Psoas muscle (tissue), 8 donors: ENCODE results near the gene DIDO1. TPM values are rescaled to one million over a fixed set of nuclear protein-coding genes. Genes with fewer than 3 reads are reported as not detected.
A peak's percentile ranks its signal among the peaks of the same experiment; 100 is the strongest.

Source experiments
- ATAC-seq, 4 donors: fragments of 200-7000 bp; cut with Tn5 transposase; one replicate each; pipeline ENCODE4 v1.9.1; 2020; ENCODE audit warnings: moderate library complexity in 3 of 4, mild to moderate bottlenecking in 2 of 4
- DNase-seq, 2 donors: peaks; one replicate each; pipeline ENCODE4 v3.0.0-alpha.2; 2020
- H3K27ac ChIP-seq: fragments of 200-600 bp; one replicate; pipeline ENCODE4 v1.8.0; 2022
- H3K27me3 ChIP-seq, 3 donors: fragments of 200-600 bp in 1 of 3; one replicate each; pipeline versions ENCODE4 v1.6.1 to v1.8.0; 2013 to 2022; ENCODE audit warnings: low read length in 2 of 3, mild to moderate bottlenecking in 2 of 3, moderate library complexity in 1 of 3; ENCODE audit not compliant: insufficient read depth in 3 of 3
- H3K36me3 ChIP-seq, 2 donors: fragments of 200-600 bp in 1 of 2; one replicate each; pipeline versions ENCODE4 v1.6.1 to v1.8.0; 2013 to 2022; ENCODE audit warnings: low read depth in 1 of 2, mild to moderate bottlenecking in 1 of 2, moderate library complexity in 1 of 2; ENCODE audit not compliant: insufficient read depth in 1 of 2
- H3K4me1 ChIP-seq: fragments of 200-600 bp; one replicate; pipeline ENCODE4 v1.8.0; 2022
- H3K4me3 ChIP-seq: fragments of 200-600 bp; one replicate; pipeline ENCODE4 v1.8.0; 2022; ENCODE audit warnings: mild to moderate bottlenecking
- H3K9me3 ChIP-seq: fragments of 200-600 bp; one replicate; pipeline ENCODE4 v1.8.0; 2022
- WGBS, 3 donors: extraction: QIAGEN DNeasy Blood & Tissue Kit; methylation state at CpG; one replicate each; pipeline versions ENCODE4 v1.1.6 to v1.1.7; 2013; 5-methylcytosine and 5-hydroxymethylcytosine counted together
- intact Hi-C, 2 donors: fragments of 100-400 bp; cut with DNase I; formaldehyde crosslinking; loops; one replicate each; pipeline versions ENCODE4 v1.11.0 to v1.14.2; 2022
- polyA plus RNA-seq, 3 donors: library from polyadenylated mRNA; stranded (reverse); fragments of 200-250 nt; gene quantifications; one replicate each; pipeline ENCODE4 v1.2.3, GENCODE V29; 2013
- total RNA-seq, 4 donors: library from RNA; stranded (reverse); fragmentation: NEBNext Ultra II Directional in 2 of 4; extraction: Animal tissue kit (Norgen Biotek cat#: 25700) in 2 of 4; gene quantifications; one replicate each; pipeline versions ENCODE4 v1.2.1 to v1.2.4, GENCODE V29; 2021 to 2023
- TF ChIP-seq, protein P1 (sequence below): fragments of 200-600 bp; IDR thresholded peaks from one replicate; pipeline ENCODE4 v1.8.0; 2022; ENCODE audit warnings: antibody characterized with exemption
- donor health status: healthy with polysubstance abuse.
- donor health status: DM: no; HTN: no; CAD: no; lungs with moderate emphysema.
- donor health status: Bipolar disorder and iron deficiency.
- donor health status: healthy.
- donor health status: DM: yes; HTN: yes; CAD: no.
- donor health status: DM: no; HTN: no; CAD: no.
- donor health status: DM: no; HTN: no; CAD: no.
- donor health status: DM: yes; HTN: yes; CAD: no.

DIDO1 gene
- total and polyA plus RNA-seq, 7 donors = 10.0 to 32.4 (median 23.9) TPM

DNA sequence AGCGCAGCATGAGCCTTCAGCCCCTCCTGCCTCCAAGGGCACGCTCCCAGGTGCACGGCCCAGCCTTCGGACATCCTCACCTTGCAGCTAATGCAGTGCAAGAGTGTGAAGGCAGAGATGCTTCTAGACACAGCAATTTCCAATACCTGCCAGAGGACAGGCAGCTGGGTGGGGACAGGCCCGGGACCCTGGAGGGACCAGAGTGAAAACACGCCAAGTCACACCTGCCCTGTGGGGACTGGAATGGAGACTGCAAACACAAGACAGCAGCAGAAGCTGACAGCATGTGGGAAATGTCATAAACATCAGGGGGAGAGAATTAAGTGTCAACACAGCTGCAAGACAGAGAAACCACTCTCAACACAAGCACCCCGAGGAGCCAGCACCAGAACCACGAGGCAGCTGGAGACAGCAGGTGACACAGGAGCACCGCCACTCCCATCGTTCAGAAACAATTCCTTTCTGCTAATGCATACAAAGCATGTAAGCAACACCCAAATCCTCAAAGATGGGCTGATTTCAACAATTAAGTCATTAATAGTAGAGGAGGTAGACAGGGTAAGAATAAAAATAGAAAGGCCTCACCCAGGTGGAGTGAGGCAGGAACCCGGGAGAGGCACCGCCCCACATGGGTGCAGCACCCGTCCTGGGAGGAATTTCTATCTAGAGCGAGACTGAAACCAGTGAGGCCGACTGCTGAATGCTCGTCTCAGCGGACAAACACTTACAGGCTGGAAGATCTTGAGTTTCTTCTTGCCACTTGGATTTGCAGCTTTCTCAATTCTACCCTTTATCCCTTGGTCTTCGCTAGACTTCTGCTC is 17.1 kb downstream of the DIDO1 start:
- H3K27ac ChIP-seq = no peak overlapping the region
- peaks cover 11% of the 10 kb centered on the region for H3K4me1 ChIP-seq
- DNase-seq (no peak), ATAC-seq (no peak)
- H3K36me3 ChIP-seq = peaks cover 14 to 99% of the 10 kb centered on the region in 2 donors
- no peak overlapping the region for H3K4me3 ChIP-seq
- TF ChIP-seq, protein P1, sequence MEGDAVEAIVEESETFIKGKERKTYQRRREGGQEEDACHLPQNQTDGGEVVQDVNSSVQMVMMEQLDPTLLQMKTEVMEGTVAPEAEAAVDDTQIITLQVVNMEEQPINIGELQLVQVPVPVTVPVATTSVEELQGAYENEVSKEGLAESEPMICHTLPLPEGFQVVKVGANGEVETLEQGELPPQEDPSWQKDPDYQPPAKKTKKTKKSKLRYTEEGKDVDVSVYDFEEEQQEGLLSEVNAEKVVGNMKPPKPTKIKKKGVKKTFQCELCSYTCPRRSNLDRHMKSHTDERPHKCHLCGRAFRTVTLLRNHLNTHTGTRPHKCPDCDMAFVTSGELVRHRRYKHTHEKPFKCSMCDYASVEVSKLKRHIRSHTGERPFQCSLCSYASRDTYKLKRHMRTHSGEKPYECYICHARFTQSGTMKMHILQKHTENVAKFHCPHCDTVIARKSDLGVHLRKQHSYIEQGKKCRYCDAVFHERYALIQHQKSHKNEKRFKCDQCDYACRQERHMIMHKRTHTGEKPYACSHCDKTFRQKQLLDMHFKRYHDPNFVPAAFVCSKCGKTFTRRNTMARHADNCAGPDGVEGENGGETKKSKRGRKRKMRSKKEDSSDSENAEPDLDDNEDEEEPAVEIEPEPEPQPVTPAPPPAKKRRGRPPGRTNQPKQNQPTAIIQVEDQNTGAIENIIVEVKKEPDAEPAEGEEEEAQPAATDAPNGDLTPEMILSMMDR = no peak
- WGBS, 3 donors = 78 to 83% (median 82%) methylated on average over 18 of the region's 18 CpGs
- intact Hi-C loops = no loop called here
- no peaks in the 10 kb centered on the region for H3K27me3 ChIP-seq
- no peaks in the 10 kb centered on the region for H3K9me3 ChIP-seq

DNA sequence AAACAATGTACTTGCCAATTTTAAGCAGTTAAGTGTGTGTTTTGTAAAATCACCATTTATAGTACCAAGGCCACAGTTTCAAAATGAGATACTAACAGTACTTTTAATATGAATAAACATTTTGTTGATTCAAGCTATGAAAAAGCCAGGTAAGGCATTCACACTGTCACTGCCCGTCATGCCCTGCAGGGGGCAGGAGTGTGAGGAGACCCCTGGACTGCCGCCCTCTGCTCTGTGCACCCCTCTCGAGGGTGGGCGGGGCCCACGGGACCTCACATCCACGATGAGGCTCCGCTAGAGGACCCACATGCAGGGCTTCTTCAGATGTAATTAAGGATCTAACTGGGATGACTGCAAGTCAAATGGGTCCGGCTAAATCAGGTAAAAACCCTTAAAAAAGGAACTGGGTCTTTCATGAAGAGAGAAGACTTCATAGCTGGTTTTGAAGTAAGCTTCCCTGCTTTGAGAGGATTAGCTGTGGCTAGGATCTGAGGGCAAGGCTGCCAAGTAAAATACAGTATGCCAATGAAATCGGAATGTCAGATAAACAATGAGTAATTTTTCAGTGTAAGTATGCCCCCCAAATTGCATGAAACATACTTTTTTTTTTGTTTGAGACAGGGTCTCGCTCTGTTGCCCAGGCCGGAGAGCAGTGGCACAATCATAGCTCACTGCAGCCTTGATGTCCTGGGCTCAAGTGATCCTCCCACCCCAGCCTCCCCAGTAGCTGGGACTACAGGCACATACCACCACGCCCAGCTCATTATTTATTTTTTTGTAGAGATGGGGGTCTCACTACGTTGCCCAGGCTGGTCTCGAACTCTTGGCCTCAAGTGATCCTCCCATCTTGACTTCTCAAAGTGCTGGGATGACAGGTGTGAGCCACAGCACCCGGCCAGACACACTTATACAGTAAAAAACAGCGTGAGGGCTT is 18.7 kb downstream of the DIDO1 start:
- H3K27ac ChIP-seq = no peak overlapping the region
- no peaks in the 10 kb centered on the region for H3K9me3 ChIP-seq
- intact Hi-C loops = no loop called here
- TF ChIP-seq, protein P1 = peak; percentile 31
- H3K4me3 ChIP-seq = no peak overlapping the region
- H3K4me1 ChIP-seq = peaks cover 4% of the 10 kb centered on the region
- WGBS, 3 donors = 69 to 74% (median 73%) methylated on average over 16 of the region's 16 CpGs
- H3K27me3 ChIP-seq = no peaks in the 10 kb centered on the region
- peaks cover 17 to 100% of the 10 kb centered on the region in 2 donors for H3K36me3 ChIP-seq
- ATAC-seq (peak in 2 of 4 donors; percentile 36 to 44), DNase-seq (no peak)

DNA sequence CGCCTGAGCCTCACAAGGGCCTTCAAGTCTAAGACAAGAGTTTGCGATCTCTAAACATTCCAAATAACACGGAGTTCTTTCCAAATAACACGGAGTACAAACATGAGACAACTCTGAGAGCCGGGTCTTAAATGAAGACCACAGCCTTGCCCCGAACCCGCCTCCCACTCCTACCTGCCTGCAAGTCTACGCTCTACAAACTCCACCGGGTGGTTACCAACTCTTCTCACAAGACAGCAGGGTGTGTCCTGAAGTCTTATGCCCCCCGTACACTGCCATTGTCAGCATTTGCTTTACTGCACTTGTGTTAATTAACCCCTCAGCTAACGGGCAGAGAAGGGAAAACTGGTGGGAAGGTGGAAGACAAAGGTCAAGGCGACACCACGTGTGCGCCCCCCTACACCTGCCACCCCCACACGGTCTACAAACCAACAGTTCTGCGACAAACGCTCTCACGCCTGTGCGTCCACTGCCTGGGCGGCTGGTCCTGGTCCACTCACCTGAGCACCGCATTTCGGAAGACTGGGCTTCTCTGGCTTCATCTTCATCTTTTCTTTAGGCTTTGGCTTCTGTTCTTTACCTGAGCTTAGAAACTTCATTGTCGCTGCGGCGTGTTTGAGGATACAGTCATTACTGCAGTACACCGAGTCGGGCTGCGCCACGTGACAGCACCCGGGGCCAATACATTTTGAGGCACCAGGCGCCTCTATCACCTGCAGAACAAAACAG is 19.5 kb downstream of the DIDO1 start:
- intact Hi-C loops = no loop called here
- peak in 3 of 4 donors; percentile 3 to 12 (median 9) for ATAC-seq
- no peaks in the 10 kb centered on the region for H3K27me3 ChIP-seq
- H3K4me1 ChIP-seq = peaks cover 4% of the 10 kb centered on the region
- peak overlapping the region; percentile 58 for H3K27ac ChIP-seq
- no peak for DNase-seq
- H3K4me3 ChIP-seq = no peak overlapping the region
- TF ChIP-seq, protein P1 = no peak
- 91% methylated on average over 31 of the region's 31 CpGs for WGBS, 3 donors
- H3K36me3 ChIP-seq = peaks cover 17 to 100% of the 10 kb centered on the region in 2 donors
- no peaks in the 10 kb centered on the region for H3K9me3 ChIP-seq

DNA sequence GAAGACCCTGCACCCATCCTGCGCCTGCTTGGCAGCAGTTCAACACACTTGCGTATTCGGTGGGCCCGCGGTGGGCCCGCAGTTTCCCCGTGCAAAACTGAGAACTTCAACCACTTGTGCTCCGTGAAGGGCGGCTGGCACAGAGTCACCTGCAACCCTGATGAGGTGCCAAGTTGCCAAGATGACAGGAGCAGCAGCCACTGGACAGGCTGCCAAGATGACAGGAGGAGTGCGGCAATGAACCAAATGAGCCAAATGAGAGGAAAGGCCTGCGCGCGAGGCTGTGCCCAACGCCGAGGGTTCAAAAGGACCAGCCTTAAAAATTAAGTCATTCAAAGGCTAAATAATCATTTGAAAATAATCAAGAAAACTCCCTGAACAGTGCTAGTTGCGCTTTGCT is 20.1 kb downstream of the DIDO1 start:
- intact Hi-C loops = no loop called here
- DNase-seq = peak; percentile 41 to 83

More for the DNA sequence above, 20.1 kb downstream of the DIDO1 start:
- ATAC-seq = peak; percentile 82 to 90 (median 88)
- TF ChIP-seq, protein P1 = no peak
- Histone ChIP-seq H3K27me3 (no peaks in the 10 kb centered on the region), H3K36me3 (peaks cover 15 to 99% of the 10 kb centered on the region in 2 donors), H3K27ac (peak overlapping the region; percentile 58), H3K4me1 (peaks cover 4% of the 10 kb centered on the region), H3K4me3 (no peak overlapping the region), H3K9me3 (no peaks in the 10 kb centered on the region)
- WGBS, 3 donors = 58 to 69% (median 59%) methylated on average over 16 of the region's 16 CpGs
